HG02973 (cell line): Measurements from ENCODE around the gene IGLON5.

Experiments used
- ATAC-seq: cut with Tn5 transposase; IDR thresholded peaks from one replicate; pipeline ENCODE4 v1.9.1; 2021; ENCODE audit warnings: moderate library complexity; ENCODE audit not compliant: unreplicated experiment

Gene IGLON5

GRCh38 chr19:51311351-51312257, at the start of gene IGLON5:
Gene IGLON5 (plus strand): TSS chr19:51311644. CDS start chr19:51311848, 204 bp downstream.
- ATAC-seq, result no peak

GRCh38 chr19:51263808-51264207, 47.6 kb upstream of the IGLON5 start:
- no peak for ATAC-seq

- ATAC-seq, result no peak
Measured at GRCh38 chr19:51271067-51271466, 40.4 kb upstream of the IGLON5 start.

GRCh38 chr19:51272183-51272810, 39.1 kb upstream of the IGLON5 start:
- no peak for ATAC-seq

- no peak for ATAC-seq
Measured at GRCh38 chr19:51274049-51274770, 37.2 kb upstream of the IGLON5 start.

GRCh38 chr19:51277112-51277511, 34.3 kb upstream of the IGLON5 start:
- no peak for ATAC-seq

GRCh38 chr19:51282335-51282734, 29.1 kb upstream of the IGLON5 start:
- no peak for ATAC-seq

GRCh38 chr19:51285682-51286081, 25.8 kb upstream of the IGLON5 start:
- no peak for ATAC-seq

GRCh38 chr19:51289635-51290034, 21.8 kb upstream of the IGLON5 start:
- ATAC-seq, result no peak

GRCh38 chr19:51292971-51293370, 18.5 kb upstream of the IGLON5 start:
- ATAC-seq, result no peak

- ATAC-seq, result no peak
Measured at GRCh38 chr19:51293571-51294210, 17.8 kb upstream of the IGLON5 start.

GRCh38 chr19:51294211-51294976, 17.1 kb upstream of the IGLON5 start:
- no peak for ATAC-seq

- ATAC-seq, result no peak
Measured at GRCh38 chr19:51294977-51295375, 16.5 kb upstream of the IGLON5 start.

- ATAC-seq, result no peak
Measured at GRCh38 chr19:51295382-51296126, 15.9 kb upstream of the IGLON5 start.

- no peak for ATAC-seq
Measured at GRCh38 chr19:51296336-51297093, 14.9 kb upstream of the IGLON5 start.

GRCh38 chr19:51297406-51297805, 14.0 kb upstream of the IGLON5 start:
- no peak for ATAC-seq

- ATAC-seq, result no peak
Measured at GRCh38 chr19:51301266-51301665, 10.2 kb upstream of the IGLON5 start.

- ATAC-seq, result no peak
Measured at GRCh38 chr19:51305479-51305878, 6.0 kb upstream of the IGLON5 start.

GRCh38 chr19:51316688-51317087, 5.2 kb downstream of the IGLON5 start:
- no peak for ATAC-seq
